Kidney epithelial cell (primary cell): ENCODE measurements around the gene PBX1. TPM values are rescaled to one million over a fixed set of nuclear protein-coding genes. Genes with fewer than 3 reads are reported as not detected.

Source experiments
- DNase-seq: peaks from one replicate; pipeline ENCODE4 v3.0.0-alpha.2; 2010; ENCODE audit warnings: low read depth
- H3K27me3 ChIP-seq: 2 replicates; pipeline ENCODE4 v1.6.0; 2011; ENCODE audit warnings: low read length; ENCODE audit not compliant: control insufficient read depth, insufficient read depth
- H3K36me3 ChIP-seq: 2 replicates; pipeline ENCODE4 v1.5.1; 2011; ENCODE audit warnings: low read length; ENCODE audit not compliant: control insufficient read depth, insufficient read depth
- H3K4me3 ChIP-seq: 2 replicates; pipeline ENCODE4 v1.5.1; 2011; ENCODE audit warnings: low read depth, mild to moderate bottlenecking, control low read depth, low read length
- CTCF ChIP-seq: IDR thresholded peaks from 2 replicates; pipeline ENCODE4 v1.5.1; 2011; ENCODE audit warnings: mild to moderate bottlenecking, moderate library complexity, low read length, control low read depth, inconsistent platforms; ENCODE audit not compliant: insufficient read depth, poor library complexity, severe bottlenecking
- total RNA-seq: library from RNA; depleted of rRNA; stranded (reverse); fragments of >200 nt; gene quantifications from 2 replicates; pipeline ENCODE4 v1.2.3, GENCODE V29; 2015

PBX1 gene
- total RNA-seq, 1 donor from 2014 or later, result 5.7 TPM

- Histone ChIP-seq H3K36me3 (no peaks in the 10 kb centered on the region), H3K27me3 (no peaks in the 10 kb centered on the region), H3K4me3 (no peak overlapping the region)
- TF ChIP-seq CTCF, result no peak
- DNase-seq, result no peak
These were observed 141.0 kb downstream of the PBX1 start for GRCh38 chr1:164699815-164700491.

- no peak for TF ChIP-seq CTCF
- DNase-seq, result no peak
- Histone ChIP-seq H3K27me3 (no peaks in the 10 kb centered on the region), H3K4me3 (no peak overlapping the region), H3K36me3 (no peaks in the 10 kb centered on the region)
These were observed 141.7 kb downstream of the PBX1 start for GRCh38 chr1:164700683-164701082.

- Histone ChIP-seq H3K27me3 (no peaks in the 10 kb centered on the region), H3K36me3 (no peaks in the 10 kb centered on the region), H3K4me3 (no peak overlapping the region)
- no peak for TF ChIP-seq CTCF
- DNase-seq, result no peak
These were observed 142.3 kb downstream of the PBX1 start for GRCh38 chr1:164701189-164701761.

- Histone ChIP-seq H3K27me3 (no peaks in the 10 kb centered on the region), H3K4me3 (no peak overlapping the region), H3K36me3 (no peaks in the 10 kb centered on the region)
- DNase-seq, result no peak
- TF ChIP-seq CTCF, result no peak
These were observed 143.2 kb downstream of the PBX1 start for GRCh38 chr1:164702216-164702615.

- H3K36me3 ChIP-seq, result no peaks in the 10 kb centered on the region
- no peak for DNase-seq
- TF ChIP-seq CTCF, result no peak
These were observed 143.7 kb downstream of the PBX1 start for GRCh38 chr1:164702664-164703063.

GRCh38 chr1:164703463-164703862, 144.5 kb downstream of the PBX1 start:
- no peaks in the 10 kb centered on the region for H3K27me3 ChIP-seq
- no peaks in the 10 kb centered on the region for H3K36me3 ChIP-seq

More at GRCh38 chr1:164702664-164703063, 143.7 kb downstream of the PBX1 start:
- H3K27me3 ChIP-seq, result no peaks in the 10 kb centered on the region
- no peak overlapping the region for H3K4me3 ChIP-seq

More at GRCh38 chr1:164703463-164703862, 144.5 kb downstream of the PBX1 start:
- no peak for DNase-seq
- no peak for TF ChIP-seq CTCF
- no peak overlapping the region for H3K4me3 ChIP-seq
